ENCODE measurements around the gene MRPL55. TPM values are rescaled to one million over a fixed set of nuclear protein-coding genes. Genes with fewer than 3 reads are reported as not detected.

The MRPL55 gene
- total RNA-seq, 6 experiments from 2014 or later: 24.2 to 75.9 (median 38.0) TPM

DNA sequence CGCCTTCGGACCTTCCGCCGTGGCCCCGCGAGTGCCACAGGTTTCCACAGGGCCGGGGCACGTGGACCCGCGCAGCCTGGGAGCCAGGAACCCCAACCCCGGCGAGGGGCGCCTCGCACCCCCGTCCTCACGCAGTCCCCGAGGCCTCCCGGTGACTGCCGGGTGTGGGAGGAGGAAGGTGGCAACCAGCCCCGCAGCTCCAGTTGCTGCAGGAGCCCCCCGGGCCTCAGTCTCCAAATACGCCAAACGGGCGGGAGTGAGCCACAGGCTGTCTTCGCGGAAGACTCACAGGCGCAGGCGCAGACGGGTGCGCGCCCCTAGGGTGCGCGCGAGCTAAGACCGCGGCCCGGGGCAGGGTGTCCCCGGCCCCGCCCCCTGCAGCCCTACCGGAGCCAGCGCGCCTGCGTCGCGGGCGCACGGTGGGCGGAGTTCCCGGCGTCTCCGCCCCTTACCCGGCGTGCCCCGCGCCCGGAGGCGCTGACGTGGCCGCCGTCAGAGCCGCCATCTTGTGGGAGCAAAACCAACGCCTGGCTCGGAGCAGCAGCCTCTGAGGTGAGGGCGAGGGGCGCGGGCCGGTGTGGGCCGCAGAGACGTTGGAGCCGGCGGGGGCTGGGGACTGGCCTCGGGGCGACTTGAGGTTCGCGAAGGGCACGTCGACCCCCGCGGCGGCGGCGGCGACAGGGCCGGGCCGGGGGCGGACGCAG, 26.7 kb downstream of the MRPL55 start, which contains the start of gene ARF1:
TSS of gene ARF1 (plus strand) at position 495 of the 704 bp plus-strand sequence. CDS start 14,407 bp downstream, outside the sequence.
- ATAC-seq: peak; percentile 89 to 95 (median 92)
- peak within 1 kb of the TSS; percentile 100 for H3K27ac ChIP-seq
- no peaks in the 10 kb centered on the region for H3K27me3 ChIP-seq
- DNase-seq: peak; percentile 94 to 95 (median 95)
- peaks cover 0 to 45% (median 20%) of the 10 kb centered on the region in 4 donors for H3K4me1 ChIP-seq
- peak within 1 kb of the TSS; percentile 82 to 99 (median 98) for H3K4me3 ChIP-seq
- TF ChIP-seq CTCF (IDR thresholded peaks at IDR 0.05): peak in 2 of 4 donors; percentile 18 to 43
- peak; percentile 88 for TF ChIP-seq POLR2A (IDR thresholded peaks at IDR 0.05)
- no CpG with 5 or more reads among the region's 87 CpGs for WGBS (ENCODE audit: insufficient coverage, low coverage, low lambda C conversion rate, missing lambda C conversion rate)
- intact Hi-C loops (cut with DNase I): no loop called here
- H3K36me3 ChIP-seq: no peaks in the 10 kb centered on the region
- no peaks in the 10 kb centered on the region for H3K9me3 ChIP-seq

DNA sequence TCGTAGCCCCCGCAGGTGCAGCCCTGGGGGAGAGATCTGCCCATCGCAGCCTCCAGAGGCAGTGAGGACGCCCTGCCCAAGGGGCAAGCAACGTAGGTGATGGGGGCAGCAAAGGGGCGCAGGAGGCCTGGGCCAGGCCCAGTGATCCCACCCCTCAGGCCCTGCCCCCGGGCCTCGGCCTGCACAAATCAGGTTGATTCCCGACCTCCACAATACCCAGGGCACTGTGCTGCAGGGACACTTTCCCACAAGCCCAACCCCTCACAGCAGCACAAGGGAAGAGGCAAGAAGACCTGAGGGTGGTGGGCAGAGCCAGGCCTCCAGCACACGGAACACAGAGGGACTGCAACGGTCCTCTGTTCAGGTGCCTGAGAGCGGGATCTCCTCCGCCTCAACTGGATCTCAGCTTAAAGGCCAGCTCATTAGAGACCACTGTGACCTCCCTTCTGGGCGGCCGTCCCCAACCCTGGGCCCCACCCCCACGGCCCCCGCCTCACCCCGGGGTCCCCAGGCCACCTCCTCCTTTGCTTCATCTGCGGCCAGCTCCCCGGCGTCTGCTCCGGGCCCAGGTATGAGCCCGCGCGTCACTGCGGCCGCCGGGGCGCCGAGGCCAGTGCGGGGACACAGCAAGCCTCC, 27.4 kb downstream of the MRPL55 start:
- Histone ChIP-seq H3K27ac (peak overlapping the region; percentile 100), H3K9me3 (no peaks in the 10 kb centered on the region), H3K27me3 (no peaks in the 10 kb centered on the region), H3K4me1 (peaks cover 0 to 38% (median 16%) of the 10 kb centered on the region in 4 donors), H3K4me3 (peak overlapping the region; percentile 82 to 99 (median 98)), H3K36me3 (no peaks in the 10 kb centered on the region)
- ATAC-seq: peak in 3 of 4 donors; percentile 2 to 25 (median 5)
- TF ChIP-seq POLR2A (IDR thresholded peaks at IDR 0.05) (no peak), CTCF (IDR thresholded peaks at IDR 0.05) (no peak)
- 18% methylated on average over 8 of the region's 31 CpGs for WGBS (ENCODE audit: insufficient coverage, low coverage, low lambda C conversion rate, missing lambda C conversion rate)
- DNase-seq: peak; percentile 29 to 63 (median 55)
- intact Hi-C loops (cut with DNase I): no loop called here

DNA sequence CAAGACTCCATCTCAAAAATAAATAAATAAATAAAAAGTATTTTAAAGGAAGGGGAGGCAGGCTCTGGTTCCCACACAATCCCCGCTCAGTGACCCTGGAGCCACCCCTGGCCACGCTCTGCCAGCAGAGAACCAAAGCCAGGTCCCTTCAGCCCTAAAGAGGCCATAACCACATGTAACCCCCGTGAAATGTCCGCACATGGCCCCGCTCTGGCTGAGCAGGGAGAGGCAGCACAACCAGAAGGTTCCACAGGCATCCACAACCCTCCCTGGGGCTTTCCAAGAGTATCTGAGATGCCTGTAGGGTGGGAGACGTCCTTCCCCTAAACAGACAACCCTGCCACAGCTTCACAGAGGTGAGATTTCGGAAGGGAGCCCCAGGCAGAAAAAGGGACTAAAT, 28.0 kb downstream of the MRPL55 start:
- Histone ChIP-seq H3K4me3 (peak overlapping the region; percentile 82 to 99 (median 98)), H3K36me3 (no peaks in the 10 kb centered on the region), H3K9me3 (no peaks in the 10 kb centered on the region), H3K27me3 (no peaks in the 10 kb centered on the region), H3K27ac (no peak overlapping the region), H3K4me1 (peaks cover 0 to 32% (median 14%) of the 10 kb centered on the region in 4 donors)
- intact Hi-C loops (cut with DNase I): no loop called here
- no peak for TF ChIP-seq CTCF (IDR thresholded peaks at IDR 0.05)
- TF ChIP-seq POLR2A (IDR thresholded peaks at IDR 0.05): no peak
- DNase-seq (peak in 2 of 3 donors; percentile 25 to 56), ATAC-seq (no peak)
- WGBS (ENCODE audit: insufficient coverage, low coverage, low lambda C conversion rate, missing lambda C conversion rate): 74% methylated on average over 2 of the region's 7 CpGs

DNA sequence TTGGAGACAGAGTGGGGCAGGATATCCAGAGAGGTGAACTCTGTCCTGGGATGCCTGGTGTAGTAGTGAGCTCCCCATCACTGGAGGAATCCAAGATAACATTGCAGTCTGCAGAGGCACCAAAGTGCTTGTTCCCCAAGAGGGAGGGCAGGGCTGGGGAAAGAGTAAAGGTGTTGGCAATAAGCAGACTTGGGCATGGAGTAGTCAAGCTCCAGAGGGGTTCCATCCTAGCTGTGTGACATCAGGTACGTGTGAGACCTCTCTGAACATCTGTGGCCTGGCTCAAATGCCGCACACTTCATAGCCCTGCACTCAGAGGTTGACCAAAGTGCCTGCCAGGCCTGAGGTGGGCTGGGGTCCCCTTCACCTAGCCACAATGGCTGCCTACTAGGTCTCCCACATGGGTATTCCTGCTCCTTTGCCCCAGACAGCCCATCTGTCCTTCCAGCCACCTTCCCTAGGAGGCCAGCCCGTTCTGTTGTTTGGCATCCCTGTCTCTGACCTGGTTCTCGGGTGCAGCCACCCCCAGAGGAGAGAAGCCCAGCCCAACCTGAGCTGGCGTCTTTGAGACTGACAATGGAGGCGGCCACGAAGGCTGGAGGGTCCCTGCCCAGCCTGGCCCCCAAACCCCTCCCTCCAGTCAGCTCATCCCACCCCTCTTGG, 29.4 kb downstream of the MRPL55 start:
- 95% methylated on average over 4 of the region's 7 CpGs for WGBS (ENCODE audit: insufficient coverage, low coverage, low lambda C conversion rate, missing lambda C conversion rate)
- H3K27ac ChIP-seq: no peak overlapping the region
- DNase-seq (peak in 2 of 3 donors; percentile 16 to 32), ATAC-seq (no peak)
- H3K9me3 ChIP-seq: no peaks in the 10 kb centered on the region
- intact Hi-C loops (cut with DNase I): no loop called here
- H3K4me3 ChIP-seq: no peak overlapping the region
- H3K4me1 ChIP-seq: peaks cover 0 to 18% (median 7%) of the 10 kb centered on the region in 4 donors
- TF ChIP-seq POLR2A (IDR thresholded peaks at IDR 0.05) (no peak), CTCF (IDR thresholded peaks at IDR 0.05) (no peak)
- no peaks in the 10 kb centered on the region for H3K36me3 ChIP-seq
- H3K27me3 ChIP-seq: no peaks in the 10 kb centered on the region
